ENCODE results near the gene GPRIN3. TPM values are rescaled to one million over a fixed set of nuclear protein-coding genes. Genes with fewer than 3 reads are reported as not detected.
A peak's percentile ranks its signal among the peaks of the same experiment; 100 is the strongest.

GPRIN3 gene
- 1 to 10 TPM; 5.3 to 5.7 TPM for total RNA-seq
- long read RNA-seq, full-length matches to known transcripts = 5 of 6 reads
- long read RNA-seq, partial matches to known transcripts = 0 of 6 reads
- long read RNA-seq, other reads (novel, unspliced or antisense) = 1 of 6 reads

DNA sequence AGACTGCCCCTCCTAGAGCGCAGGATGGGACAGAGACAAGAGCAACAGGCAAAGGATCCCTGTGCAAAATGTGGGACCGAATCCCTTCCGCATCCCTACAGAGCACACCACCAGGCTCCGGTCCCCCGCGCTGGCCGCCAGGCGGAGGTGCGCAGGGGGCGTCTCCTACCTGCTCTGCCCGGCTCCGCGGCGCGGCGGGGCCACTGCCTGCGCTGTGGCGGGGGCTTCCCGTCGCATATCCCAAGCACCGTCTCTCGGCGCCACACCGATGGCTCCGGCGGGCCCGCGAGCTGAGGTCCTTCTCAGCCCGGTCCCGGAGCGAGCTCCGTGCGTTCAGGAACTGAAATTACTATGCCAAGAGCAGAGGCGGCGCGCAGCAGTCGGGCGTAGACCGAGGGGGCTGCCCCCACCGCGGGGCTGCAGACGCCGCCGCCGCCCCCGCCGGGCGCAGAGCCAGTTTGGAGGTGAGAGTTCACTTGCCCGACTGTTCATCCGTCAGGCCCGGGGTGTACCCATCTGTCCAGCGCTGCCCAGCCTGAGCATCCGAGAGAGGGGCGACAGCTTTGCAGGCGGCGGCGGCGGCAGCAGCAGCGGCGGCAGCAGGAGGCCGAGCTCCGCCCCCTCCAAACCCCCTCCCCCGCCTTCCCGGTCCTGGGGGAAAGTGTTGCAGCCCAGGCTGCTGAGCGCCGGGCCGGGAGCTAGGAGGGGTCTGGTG is at the start of gene GPRIN3:
TSS of gene GPRIN3 (minus strand) at position 355 of the 715 bp plus-strand sequence. CDS start 57,690 bp downstream, outside the sequence.
- intact Hi-C loops (cut with DNase I) = loop anchor here in 1 of 2 donors (5.0 kb wide), 3 partner anchors 50 to 105 kb away; no protein-coding TSS in a partner anchor
- ATAC-seq = peak; percentile 76 to 83
- peak; percentile 61 for DNase-seq

DNA sequence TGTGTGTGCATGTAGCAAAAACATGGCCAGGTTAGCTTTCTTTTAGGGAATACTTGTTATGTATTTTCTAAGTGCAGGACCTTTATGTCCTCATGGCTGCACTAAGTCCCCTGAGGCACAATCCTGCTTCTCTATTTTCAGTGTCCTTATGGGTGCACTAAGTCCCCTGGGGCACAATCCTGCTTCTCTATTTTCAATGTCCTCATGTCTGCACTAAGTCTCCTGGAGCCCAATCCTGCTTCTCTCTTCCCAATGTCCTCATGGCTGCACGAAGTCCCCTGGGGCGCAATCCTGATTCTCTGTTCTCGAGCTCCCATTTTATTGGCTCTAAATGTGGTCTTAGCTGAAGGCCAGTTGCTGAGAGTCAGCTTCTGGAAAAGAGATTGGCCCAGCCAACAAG is 49.7 kb upstream of the GPRIN3 start:
- no peak for DNase-seq
- intact Hi-C loops (cut with DNase I) = no loop called here
- ATAC-seq = no peak

- intact Hi-C loops (cut with DNase I) = no loop called here
- DNase-seq (no peak), ATAC-seq (no peak)
These were observed 48.5 kb upstream of the GPRIN3 start for GRCh38 chr4:89356086-89356485.

DNA sequence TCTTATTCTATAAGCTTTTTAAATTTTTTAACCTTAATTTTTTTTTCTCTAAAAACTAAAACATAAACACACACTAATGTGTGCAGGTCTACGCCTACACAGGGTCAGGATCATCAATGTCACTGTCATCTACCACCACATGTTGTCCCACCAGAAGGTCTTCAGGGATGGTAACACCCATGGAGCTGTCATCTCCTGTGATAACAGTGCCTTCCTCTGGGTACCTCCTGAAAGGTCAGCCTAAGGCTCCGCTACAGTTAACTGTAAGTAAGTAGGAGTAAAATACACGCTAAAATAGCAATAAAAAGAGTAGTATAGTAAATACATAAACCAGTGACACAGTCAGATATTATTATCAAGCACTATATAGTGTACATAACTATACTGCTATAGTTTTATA is 45.9 kb upstream of the GPRIN3 start:
- DNase-seq = no peak
- no peak for ATAC-seq
- intact Hi-C loops (cut with DNase I) = no loop called here

DNA sequence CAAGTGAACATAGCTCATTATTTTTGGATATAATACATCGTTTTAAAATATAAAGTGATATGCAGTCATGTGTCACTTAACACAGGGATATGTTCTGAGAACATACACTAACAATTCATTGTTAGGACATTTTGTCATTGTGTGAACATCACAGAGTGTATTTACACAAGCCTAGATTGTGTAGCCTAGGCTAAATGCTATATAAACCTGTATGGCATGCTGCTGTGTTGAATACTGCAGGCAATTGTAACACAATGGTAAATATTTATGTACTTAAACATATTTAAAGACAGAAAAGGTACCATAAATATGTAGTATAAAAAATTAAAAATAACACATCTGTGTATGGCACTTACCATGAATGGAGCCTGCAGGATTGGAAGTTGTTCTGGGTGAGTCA is 44.9 kb upstream of the GPRIN3 start:
- ATAC-seq (no peak), DNase-seq (no peak)
- intact Hi-C loops (cut with DNase I) = no loop called here

DNA sequence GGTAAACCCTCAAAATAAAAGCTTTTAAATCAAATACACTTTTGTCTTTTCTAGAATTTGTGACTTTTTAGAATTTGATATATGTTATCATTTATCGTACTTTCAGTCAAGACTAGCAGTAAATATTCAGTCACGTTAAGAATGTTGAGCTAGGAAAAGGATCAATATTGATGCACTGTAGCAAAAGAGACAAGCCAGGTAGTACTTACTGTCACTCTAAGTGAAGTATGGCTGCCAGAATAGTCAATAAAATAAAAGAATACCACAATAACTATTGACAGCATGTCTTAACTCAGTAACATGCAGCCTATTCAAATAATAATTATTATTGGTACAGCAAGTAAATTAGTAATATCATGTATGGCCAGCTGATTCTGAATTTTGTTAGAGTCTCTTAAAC is 43.6 kb upstream of the GPRIN3 start:
- intact Hi-C loops (cut with DNase I) = no loop called here
- ATAC-seq (no peak), DNase-seq (no peak)

DNA sequence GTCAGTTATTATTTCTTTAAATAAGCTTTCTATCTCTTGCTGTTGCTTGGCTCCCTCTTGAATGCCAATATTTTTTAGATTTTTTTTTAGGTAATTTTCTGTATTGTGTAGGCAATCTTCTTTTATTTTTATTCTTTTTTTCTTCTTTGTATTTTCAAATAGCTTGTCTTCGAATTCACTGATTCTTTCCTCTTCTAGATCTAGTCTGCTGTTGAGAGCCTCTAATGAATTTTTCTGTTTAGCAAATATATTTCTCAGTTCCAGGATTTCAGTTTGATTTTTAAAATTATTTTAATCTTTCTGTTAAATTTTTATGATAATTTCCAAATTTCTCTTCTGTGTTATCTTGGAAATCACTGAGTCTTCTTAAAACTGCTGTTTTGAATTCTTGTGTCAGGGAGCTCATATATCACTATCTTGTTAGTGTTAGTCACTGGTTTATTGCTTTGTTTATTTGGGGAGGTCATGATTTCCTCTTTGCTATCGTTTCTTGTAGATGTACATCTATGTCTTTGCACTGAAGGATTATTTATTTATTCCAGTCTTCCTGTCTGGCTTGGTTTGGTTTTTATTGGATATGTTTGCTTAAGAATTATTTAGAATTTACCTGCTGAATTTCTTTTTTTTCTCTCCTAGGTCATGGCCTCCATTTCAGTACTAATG is 39.9 kb upstream of the GPRIN3 start:
- DNase-seq = no peak
- no peak for ATAC-seq
- intact Hi-C loops (cut with DNase I) = no loop called here

DNA sequence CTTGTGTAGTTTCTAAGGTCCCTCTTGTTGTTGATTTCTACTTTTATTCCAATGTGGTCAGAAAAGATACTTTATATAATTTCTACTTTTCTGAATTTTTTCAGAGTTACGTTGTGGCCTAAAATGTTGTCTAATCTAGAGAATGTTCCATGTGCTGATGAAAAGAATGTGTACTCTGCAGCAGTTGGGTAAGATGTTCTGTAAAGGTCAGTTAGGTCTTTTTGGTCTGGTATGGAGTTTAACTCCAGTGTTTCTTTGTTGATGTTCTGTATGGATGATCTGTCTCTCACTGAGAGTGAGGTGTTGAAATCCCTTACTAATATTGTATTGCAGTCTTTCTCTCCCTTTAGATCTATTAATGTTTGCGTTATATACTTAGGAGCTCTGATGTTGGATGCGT is 37.0 kb upstream of the GPRIN3 start:
- ATAC-seq (no peak), DNase-seq (no peak)
- intact Hi-C loops (cut with DNase I) = no loop called here

- ATAC-seq (no peak), DNase-seq (no peak)
- intact Hi-C loops (cut with DNase I) = no loop called here
These were observed 30.6 kb upstream of the GPRIN3 start for GRCh38 chr4:89338206-89338605.

DNA sequence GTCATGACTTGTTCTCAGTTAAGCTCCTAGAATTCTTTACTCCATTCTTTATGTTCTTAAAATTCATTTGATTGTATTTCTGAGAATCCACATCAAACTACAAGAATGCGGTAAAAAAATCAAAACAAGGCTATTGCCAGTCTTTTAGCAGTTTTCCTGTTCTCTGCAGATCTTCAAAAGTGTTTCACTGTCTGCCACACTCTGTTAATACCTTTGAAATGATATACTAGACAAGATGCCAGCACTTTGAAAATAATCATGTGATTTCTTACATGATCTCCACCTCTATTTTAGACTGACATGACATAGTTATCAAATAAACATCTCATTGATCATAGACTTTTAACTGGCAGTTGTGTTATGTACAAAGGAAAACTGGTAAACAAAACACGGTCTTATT is 30.1 kb upstream of the GPRIN3 start:
- DNase-seq = no peak

GRCh38 chr4:89336818-89337420 is 29.3 kb upstream of the GPRIN3 start:
- ATAC-seq = no peak
- intact Hi-C loops (cut with DNase I) = no loop called here
- no peak for DNase-seq

More for the DNA sequence above, 30.1 kb upstream of the GPRIN3 start:
- intact Hi-C loops (cut with DNase I) = no loop called here
- ATAC-seq = no peak

- ATAC-seq (no peak), DNase-seq (no peak)
- intact Hi-C loops (cut with DNase I) = no loop called here
These were observed 27.2 kb upstream of the GPRIN3 start for GRCh38 chr4:89334830-89335229.

DNA sequence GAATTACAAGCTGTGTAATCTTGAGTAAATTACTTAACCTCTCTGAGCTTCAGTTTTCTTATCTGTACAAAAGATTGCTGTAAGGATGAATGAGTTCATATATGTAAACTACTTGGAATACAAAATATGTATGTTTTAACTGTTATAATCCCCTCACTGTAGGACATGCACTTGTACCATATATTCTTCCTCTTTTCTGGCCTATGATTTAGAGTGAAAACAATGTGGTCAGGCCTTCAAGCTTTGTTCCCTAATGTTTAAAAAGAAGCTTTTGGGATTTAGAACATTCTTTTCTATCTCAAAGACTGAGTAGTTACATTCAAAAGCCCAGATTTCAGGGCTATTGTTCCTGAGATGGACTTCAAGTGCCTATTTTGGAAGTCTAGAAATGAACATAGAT is 26.7 kb upstream of the GPRIN3 start:
- intact Hi-C loops (cut with DNase I) = no loop called here
- no peak for ATAC-seq

DNA sequence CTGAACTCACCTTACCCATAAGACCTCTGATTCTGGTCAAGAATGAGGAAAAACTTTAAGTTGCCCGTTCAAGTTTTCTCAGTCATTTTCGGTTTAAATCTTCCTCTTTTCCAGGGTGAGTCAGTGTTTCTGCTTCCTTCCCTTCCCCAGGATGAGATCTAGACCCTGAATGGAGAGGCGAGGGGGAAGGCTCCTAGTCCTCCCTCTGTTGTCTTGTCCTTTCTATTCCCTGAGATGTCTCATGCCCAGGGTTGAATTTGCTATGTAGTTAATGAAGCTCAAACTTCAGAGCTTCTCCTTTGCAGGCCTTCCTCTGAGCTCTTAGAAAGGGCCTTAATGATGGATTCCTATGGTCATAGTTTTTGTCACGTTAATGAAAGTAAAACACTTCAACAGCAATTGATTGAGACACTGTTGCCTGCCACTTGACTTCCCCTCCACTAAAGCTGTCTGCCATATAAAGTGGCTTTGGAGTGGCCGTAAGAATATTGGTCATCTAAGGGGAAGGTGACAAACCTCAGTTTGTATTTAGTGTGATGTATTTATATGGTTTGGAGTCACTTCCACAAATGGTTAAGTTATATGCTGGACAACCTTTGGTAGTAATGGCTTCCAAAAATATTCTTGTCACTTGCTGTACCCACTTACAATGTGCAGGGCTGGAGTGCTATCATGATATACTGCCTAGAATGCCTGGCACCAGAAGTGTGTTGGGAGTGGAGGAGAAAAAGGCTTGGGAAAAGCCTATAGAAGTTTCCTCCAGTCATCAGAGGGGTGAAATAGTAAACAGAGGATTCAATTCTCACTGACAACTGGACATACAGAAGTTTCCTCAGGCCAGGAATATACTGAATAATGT is 24.3 kb upstream of the GPRIN3 start:
- DNase-seq (no peak), ATAC-seq (peak in 1 of 2 donors; percentile 50)
- intact Hi-C loops (cut with DNase I) = no loop called here

More for the DNA sequence above, 26.7 kb upstream of the GPRIN3 start:
- DNase-seq = no peak

DNA sequence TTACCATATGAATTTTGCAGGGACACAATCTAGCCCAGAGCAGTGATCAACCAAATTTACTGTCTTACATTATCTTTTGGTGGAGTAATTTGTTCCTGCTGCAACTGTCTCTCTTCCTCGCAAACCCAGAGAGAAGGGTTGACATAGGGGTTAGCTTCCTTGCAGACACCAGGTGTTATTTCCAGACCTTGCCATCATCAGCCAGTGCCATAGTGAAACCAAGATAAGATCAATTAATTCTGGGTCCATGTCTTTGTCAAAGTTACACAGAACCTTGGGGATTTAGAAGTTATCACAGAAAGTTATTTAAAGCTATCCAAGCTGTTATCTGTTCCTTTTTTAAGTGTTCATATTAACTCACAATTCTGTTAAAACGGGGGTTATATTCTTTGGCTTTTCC is 23.6 kb upstream of the GPRIN3 start:
- DNase-seq (no peak), ATAC-seq (no peak)
- intact Hi-C loops (cut with DNase I) = no loop called here

- no peak for DNase-seq
- ATAC-seq = no peak
- intact Hi-C loops (cut with DNase I) = no loop called here
These were observed 21.7 kb upstream of the GPRIN3 start for GRCh38 chr4:89329280-89329679.

GRCh38 chr4:89324671-89325070 is 17.1 kb upstream of the GPRIN3 start:
- intact Hi-C loops (cut with DNase I) = no loop called here
- ATAC-seq = peak; percentile 73 to 91
- DNase-seq = no peak

DNA sequence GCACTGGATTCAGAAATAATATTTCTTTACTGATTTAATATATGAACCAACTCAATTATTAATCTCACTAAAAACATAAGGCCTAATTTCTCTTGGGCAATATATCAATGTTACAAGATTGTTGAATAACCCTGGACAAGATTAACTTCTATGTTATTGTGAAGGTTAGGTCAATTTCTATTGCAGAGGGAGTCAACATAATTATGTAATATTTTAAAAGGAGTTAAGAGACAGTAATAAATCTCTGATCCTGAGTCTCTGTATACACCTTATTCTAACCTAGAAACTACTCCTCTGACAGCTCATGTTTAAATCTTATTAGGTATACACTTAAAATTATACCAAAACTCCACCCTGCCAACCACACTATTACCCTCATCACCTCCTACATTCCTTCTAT is 15.1 kb upstream of the GPRIN3 start:
- no peak for DNase-seq
- no peak for ATAC-seq
- intact Hi-C loops (cut with DNase I) = no loop called here

- intact Hi-C loops (cut with DNase I) = loop anchor here in 1 of 2 donors (10.0 kb wide), 1 partner anchor 115 kb away; no protein-coding TSS in a partner anchor
These were observed 12.2 kb upstream of the GPRIN3 start for GRCh38 chr4:89319756-89320155.

More at GRCh38 chr4:89319756-89320155, 12.2 kb upstream of the GPRIN3 start:
- ATAC-seq = no peak
- DNase-seq = no peak

Data from left cardiac atrium (tissue), 4 donors.